ENCODE measurements around the gene IARS2.
"Not testable (repeated sequence)": the region's sequence is repeated elsewhere in the genome, so short reads cannot be mapped to it uniquely, and the experiment has no call there.

The IARS2 gene

GRCh38 chr1:220169887-220170286, 76.0 kb downstream of the IARS2 start:
- not testable (repeated sequence) for DNase-seq

GRCh38 chr1:220170836-220171526, 77.0 kb downstream of the IARS2 start:
- DNase-seq: no peak

GRCh38 chr1:220176540-220176939, 82.6 kb downstream of the IARS2 start:
- DNase-seq: no peak

DNA sequence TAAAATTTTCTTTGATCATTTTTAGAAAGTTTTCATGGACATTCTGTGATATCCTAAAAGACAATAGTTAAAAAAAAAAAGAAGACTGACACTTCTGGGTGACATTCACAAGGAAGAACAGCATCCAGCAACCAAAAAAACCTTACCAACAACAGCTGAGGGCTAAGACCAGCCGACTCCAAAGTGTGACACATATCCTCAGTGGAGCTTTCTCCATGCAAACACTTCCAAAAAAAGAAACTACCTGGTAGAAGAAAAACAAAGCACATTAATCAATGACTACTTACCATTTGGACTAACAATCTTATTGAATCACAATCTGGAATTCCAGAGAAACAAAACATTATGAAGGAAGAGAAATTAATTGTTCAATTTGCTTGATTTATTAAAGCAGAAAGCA, 88.2 kb downstream of the IARS2 start:
- DNase-seq: no peak

- DNase-seq: peak; percentile 16
Observed at GRCh38 chr1:220182656-220183055, 88.7 kb downstream of the IARS2 start.

GRCh38 chr1:220184506-220184905, 90.6 kb downstream of the IARS2 start:
- peak; percentile 7 for DNase-seq

- no peak for DNase-seq
Observed at GRCh38 chr1:220186752-220187151, 92.8 kb downstream of the IARS2 start.

DNA sequence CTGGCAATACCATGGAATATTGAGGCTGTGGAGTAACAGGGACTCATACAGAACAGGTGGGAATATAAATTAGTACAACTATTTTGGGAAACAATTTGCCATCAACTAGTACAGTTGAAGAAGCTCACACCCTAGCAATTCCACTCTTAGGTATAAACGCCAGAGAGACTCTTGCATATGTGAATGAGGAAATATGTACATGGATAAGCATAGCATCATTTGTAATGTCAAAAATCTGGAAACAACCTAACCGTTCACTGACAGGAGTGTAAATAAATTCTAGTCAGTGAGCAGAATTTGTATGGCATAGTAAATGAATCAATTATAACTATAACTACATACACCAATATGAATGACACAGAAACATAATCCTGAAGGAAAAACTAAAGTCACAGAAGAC, 94.6 kb downstream of the IARS2 start:
- no peak for DNase-seq

DNA sequence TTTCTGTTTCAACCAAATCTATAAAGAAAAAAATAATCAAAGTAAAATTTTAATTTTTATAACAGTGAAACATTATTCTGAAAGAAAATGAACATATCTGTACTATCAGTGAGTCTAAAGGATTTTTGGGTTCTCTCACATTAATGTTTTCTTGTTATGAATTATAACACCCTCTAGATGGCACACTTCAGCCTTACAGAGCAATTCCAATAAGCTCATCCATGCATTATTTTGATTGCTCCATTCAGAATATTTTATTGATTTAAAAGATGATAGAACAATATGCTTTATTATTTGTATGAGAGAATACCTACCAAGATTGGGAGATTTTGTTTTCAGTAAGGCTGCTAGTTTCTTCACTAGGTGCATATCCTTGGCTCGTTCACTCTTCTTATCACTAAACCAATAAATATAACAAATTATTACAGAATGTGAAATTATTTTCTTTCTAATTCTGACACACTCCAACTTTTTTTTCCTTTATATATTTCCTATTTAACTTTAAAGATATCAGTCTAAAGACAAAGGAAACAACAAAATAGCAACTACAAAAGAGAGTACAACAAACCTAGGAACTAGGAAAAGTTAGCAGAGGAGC, 95.9 kb downstream of the IARS2 start:
- DNase-seq: peak; percentile 22

DNA sequence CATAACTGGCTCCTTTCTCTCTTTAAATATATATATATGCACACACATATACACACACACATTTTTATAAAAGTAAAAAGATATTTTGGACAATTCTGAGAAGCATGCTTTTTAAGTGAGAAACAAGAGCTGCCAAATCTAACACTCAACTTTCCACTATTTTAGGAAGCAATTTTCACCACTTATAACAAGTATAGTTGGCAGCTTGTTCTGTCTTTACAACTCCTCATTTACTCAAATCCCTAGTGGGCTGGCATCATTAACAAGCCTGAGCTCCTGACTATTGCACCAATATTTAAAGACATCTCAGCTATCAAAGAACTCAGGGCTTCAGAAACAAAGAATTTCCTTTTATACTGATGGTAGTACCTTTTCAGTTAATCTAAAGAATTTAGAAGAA, 101.8 kb downstream of the IARS2 start:
- DNase-seq: no peak

Data from fibroblast of skin of right biceps (primary cell).